ENCODE measurements around the gene TENT5C.

Gene TENT5C

GRCh38 chr1:117633423-117633822 is 27.6 kb downstream of the TENT5C start:
- no peak overlapping the region for H3K4me3 ChIP-seq (ENCODE audit: low read length)
- DNase-seq (ENCODE audit: low read depth) = no peak
- TF ChIP-seq CTCF (conservative IDR thresholded peaks at IDR 0.05; ENCODE audit: low read depth, low read length) = no peak

GRCh38 chr1:117633936-117634335 is 28.1 kb downstream of the TENT5C start:
- DNase-seq (ENCODE audit: low read depth) = no peak
- no peak for TF ChIP-seq CTCF (conservative IDR thresholded peaks at IDR 0.05; ENCODE audit: low read depth, low read length)
- no peak overlapping the region for H3K4me3 ChIP-seq (ENCODE audit: low read length)

GRCh38 chr1:117634631-117635030 is 28.8 kb downstream of the TENT5C start:
- no peak for DNase-seq (ENCODE audit: low read depth)
- no peak overlapping the region for H3K4me3 ChIP-seq (ENCODE audit: low read length)
- no peak for TF ChIP-seq CTCF (conservative IDR thresholded peaks at IDR 0.05; ENCODE audit: low read depth, low read length)

- TF ChIP-seq CTCF (conservative IDR thresholded peaks at IDR 0.05; ENCODE audit: low read depth, low read length) = no peak
- no peak overlapping the region for H3K4me3 ChIP-seq (ENCODE audit: low read length)
These were observed 30.0 kb downstream of the TENT5C start for GRCh38 chr1:117635805-117636204.

GRCh38 chr1:117636637-117637425 is 31.0 kb downstream of the TENT5C start:
- TF ChIP-seq CTCF (conservative IDR thresholded peaks at IDR 0.05; ENCODE audit: low read depth, low read length) = no peak
- no peak for DNase-seq (ENCODE audit: low read depth)
- no peak overlapping the region for H3K4me3 ChIP-seq (ENCODE audit: low read length)

More at GRCh38 chr1:117635805-117636204, 30.0 kb downstream of the TENT5C start:
- DNase-seq (ENCODE audit: low read depth) = no peak

- H3K4me3 ChIP-seq (ENCODE audit: low read length) = no peak overlapping the region
- no peak for TF ChIP-seq CTCF (conservative IDR thresholded peaks at IDR 0.05; ENCODE audit: low read depth, low read length)
- DNase-seq (ENCODE audit: low read depth) = no peak
These were observed 32.3 kb downstream of the TENT5C start for GRCh38 chr1:117638141-117638540.

- TF ChIP-seq CTCF (conservative IDR thresholded peaks at IDR 0.05; ENCODE audit: low read depth, low read length) = no peak
- no peak for DNase-seq (ENCODE audit: low read depth)
- H3K4me3 ChIP-seq (ENCODE audit: low read length) = no peak overlapping the region
These were observed 32.9 kb downstream of the TENT5C start for GRCh38 chr1:117638759-117639158.

Data from retinal pigment epithelial cell (primary cell).